ENCODE measurements around the gene MYRIP. TPM values are rescaled to one million over a fixed set of nuclear protein-coding genes. Genes with fewer than 3 reads are reported as not detected.

Gene MYRIP
- total and polyA plus RNA-seq, 4 donors: 0.98 to 11.7 (median 6.8) TPM

GRCh38 chr3:39869890-39870289 lies 60.5 kb downstream of the MYRIP start:
- no peak for DNase-seq (ENCODE audit: low spot score)
- no peak overlapping the region for H3K4me3 ChIP-seq (ENCODE audit: low read depth in 1 of 3, low read length in 3 of 3)
- no peak for TF ChIP-seq GABPA (IDR thresholded peaks at IDR 0.05 in 1 of 2, conservative IDR thresholded peaks at IDR 0.05 in 1 of 2)
- no peak for TF ChIP-seq HNF4A (conservative IDR thresholded peaks at IDR 0.05)
- no peak for TF ChIP-seq HNF4G (IDR thresholded peaks at IDR 0.05)
- TF ChIP-seq, protein P1, sequence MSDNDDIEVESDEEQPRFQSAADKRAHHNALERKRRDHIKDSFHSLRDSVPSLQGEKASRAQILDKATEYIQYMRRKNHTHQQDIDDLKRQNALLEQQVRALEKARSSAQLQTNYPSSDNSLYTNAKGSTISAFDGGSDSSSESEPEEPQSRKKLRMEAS (IDR thresholded peaks at IDR 0.05): no peak
- TF ChIP-seq JUND (IDR thresholded peaks at IDR 0.05): no peak
- no peak for TF ChIP-seq EGR1 (IDR thresholded peaks at IDR 0.05; ENCODE audit: low read depth in 2 of 2)
- TF ChIP-seq NR2F2 (IDR thresholded peaks at IDR 0.05): peak; percentile 72
- TF ChIP-seq FOXA2 (IDR thresholded peaks at IDR 0.05): no peak
- TF ChIP-seq RXRA (IDR thresholded peaks at IDR 0.05): no peak
- H3K4me1 ChIP-seq (ENCODE audit: control insufficient read depth in 4 of 4, insufficient read depth in 4 of 4, low read length in 3 of 4): no peaks in the 10 kb centered on the region
- no peaks in the 10 kb centered on the region for H3K27me3 ChIP-seq (ENCODE audit: control insufficient read depth in 4 of 4, insufficient read depth in 4 of 4, low read length in 3 of 4)
- no peaks in the 10 kb centered on the region for H3K9me3 ChIP-seq (ENCODE audit: control insufficient read depth in 4 of 4, low read length in 3 of 4)
- H3K36me3 ChIP-seq (ENCODE audit: control insufficient read depth in 4 of 4, insufficient read depth in 3 of 4, low read depth in 1 of 4, low read length in 3 of 4): no peaks in the 10 kb centered on the region
- H3K27ac ChIP-seq (ENCODE audit: low read depth in 1 of 2, low read length in 2 of 2): no peak overlapping the region
- H3K9ac ChIP-seq (ENCODE audit: low read depth in 1 of 2, low read length in 2 of 2): no peak overlapping the region
- WGBS: 83% methylated on average over 2 of the region's 2 CpGs

GRCh38 chr3:39870706-39871105 lies 61.3 kb downstream of the MYRIP start:
- 66% methylated on average over 3 of the region's 3 CpGs for WGBS
- no peak for DNase-seq (ENCODE audit: low spot score)
- no peak overlapping the region for H3K9ac ChIP-seq (ENCODE audit: low read depth in 1 of 2, low read length in 2 of 2)
- no peak for TF ChIP-seq GABPA (IDR thresholded peaks at IDR 0.05 in 1 of 2, conservative IDR thresholded peaks at IDR 0.05 in 1 of 2)
- no peak for TF ChIP-seq SP1 (IDR thresholded peaks at IDR 0.05)
- TF ChIP-seq EGR1 (IDR thresholded peaks at IDR 0.05; ENCODE audit: low read depth in 2 of 2): no peak
- TF ChIP-seq, protein P2, sequence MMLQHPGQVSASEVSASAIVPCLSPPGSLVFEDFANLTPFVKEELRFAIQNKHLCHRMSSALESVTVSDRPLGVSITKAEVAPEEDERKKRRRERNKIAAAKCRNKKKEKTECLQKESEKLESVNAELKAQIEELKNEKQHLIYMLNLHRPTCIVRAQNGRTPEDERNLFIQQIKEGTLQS (IDR thresholded peaks at IDR 0.05): no peak
- no peak for TF ChIP-seq HNF4A (conservative IDR thresholded peaks at IDR 0.05)
- no peak for TF ChIP-seq TAF1 (conservative IDR thresholded peaks at IDR 0.05)
- TF ChIP-seq, protein P3, sequence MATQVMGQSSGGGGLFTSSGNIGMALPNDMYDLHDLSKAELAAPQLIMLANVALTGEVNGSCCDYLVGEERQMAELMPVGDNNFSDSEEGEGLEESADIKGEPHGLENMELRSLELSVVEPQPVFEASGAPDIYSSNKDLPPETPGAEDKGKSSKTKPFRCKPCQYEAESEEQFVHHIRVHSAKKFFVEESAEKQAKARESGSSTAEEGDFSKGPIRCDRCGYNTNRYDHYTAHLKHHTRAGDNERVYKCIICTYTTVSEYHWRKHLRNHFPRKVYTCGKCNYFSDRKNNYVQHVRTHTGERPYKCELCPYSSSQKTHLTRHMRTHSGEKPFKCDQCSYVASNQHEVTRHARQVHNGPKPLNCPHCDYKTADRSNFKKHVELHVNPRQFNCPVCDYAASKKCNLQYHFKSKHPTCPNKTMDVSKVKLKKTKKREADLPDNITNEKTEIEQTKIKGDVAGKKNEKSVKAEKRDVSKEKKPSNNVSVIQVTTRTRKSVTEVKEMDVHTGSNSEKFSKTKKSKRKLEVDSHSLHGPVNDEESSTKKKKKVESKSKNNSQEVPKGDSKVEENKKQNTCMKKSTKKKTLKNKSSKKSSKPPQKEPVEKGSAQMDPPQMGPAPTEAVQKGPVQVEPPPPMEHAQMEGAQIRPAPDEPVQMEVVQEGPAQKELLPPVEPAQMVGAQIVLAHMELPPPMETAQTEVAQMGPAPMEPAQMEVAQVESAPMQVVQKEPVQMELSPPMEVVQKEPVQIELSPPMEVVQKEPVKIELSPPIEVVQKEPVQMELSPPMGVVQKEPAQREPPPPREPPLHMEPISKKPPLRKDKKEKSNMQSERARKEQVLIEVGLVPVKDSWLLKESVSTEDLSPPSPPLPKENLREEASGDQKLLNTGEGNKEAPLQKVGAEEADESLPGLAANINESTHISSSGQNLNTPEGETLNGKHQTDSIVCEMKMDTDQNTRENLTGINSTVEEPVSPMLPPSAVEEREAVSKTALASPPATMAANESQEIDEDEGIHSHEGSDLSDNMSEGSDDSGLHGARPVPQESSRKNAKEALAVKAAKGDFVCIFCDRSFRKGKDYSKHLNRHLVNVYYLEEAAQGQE (IDR thresholded peaks at IDR 0.05): no peak
- H3K27ac ChIP-seq (ENCODE audit: low read depth in 1 of 2, low read length in 2 of 2): no peak overlapping the region
- H3K36me3 ChIP-seq (ENCODE audit: control insufficient read depth in 4 of 4, insufficient read depth in 3 of 4, low read depth in 1 of 4, low read length in 3 of 4): no peaks in the 10 kb centered on the region
- H3K4me1 ChIP-seq (ENCODE audit: control insufficient read depth in 4 of 4, insufficient read depth in 4 of 4, low read length in 3 of 4): no peaks in the 10 kb centered on the region
- H3K4me3 ChIP-seq (ENCODE audit: low read depth in 1 of 3, low read length in 3 of 3): no peak overlapping the region
- no peaks in the 10 kb centered on the region for H3K27me3 ChIP-seq (ENCODE audit: control insufficient read depth in 4 of 4, insufficient read depth in 4 of 4, low read length in 3 of 4)
- H3K9me3 ChIP-seq (ENCODE audit: control insufficient read depth in 4 of 4, low read length in 3 of 4): no peaks in the 10 kb centered on the region

DNA sequence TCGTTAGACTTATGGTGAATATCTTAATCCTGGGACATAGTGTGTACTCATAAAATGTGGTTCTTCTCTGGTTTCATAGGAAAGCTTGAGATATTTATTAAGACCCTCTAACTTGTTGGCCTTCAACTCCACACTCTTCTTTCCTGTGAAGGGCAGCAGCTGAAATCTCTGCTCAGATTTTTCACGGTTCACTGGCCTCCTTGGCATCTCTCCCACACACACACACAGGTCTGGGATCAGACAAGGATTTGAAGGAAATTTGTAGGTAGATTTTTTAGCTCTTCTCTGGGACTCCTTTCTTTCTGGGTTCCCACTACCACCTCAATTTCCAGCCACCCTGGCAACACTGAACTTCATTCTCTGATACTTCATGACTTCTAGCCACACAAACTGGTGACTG lies 70.2 kb downstream of the MYRIP start:
- Histone ChIP-seq H3K27ac (ENCODE audit: low read depth in 1 of 2, low read length in 2 of 2) (no peak overlapping the region), H3K36me3 (ENCODE audit: control insufficient read depth in 4 of 4, insufficient read depth in 3 of 4, low read depth in 1 of 4, low read length in 3 of 4) (no peaks in the 10 kb centered on the region), H3K9me3 (ENCODE audit: control insufficient read depth in 4 of 4, low read length in 3 of 4) (no peaks in the 10 kb centered on the region), H3K9ac (ENCODE audit: low read depth in 1 of 2, low read length in 2 of 2) (no peak overlapping the region), H3K27me3 (ENCODE audit: control insufficient read depth in 4 of 4, insufficient read depth in 4 of 4, low read length in 3 of 4) (no peaks in the 10 kb centered on the region), H3K4me3 (ENCODE audit: low read depth in 1 of 3, low read length in 3 of 3) (no peak overlapping the region), H3K4me1 (ENCODE audit: control insufficient read depth in 4 of 4, insufficient read depth in 4 of 4, low read length in 3 of 4) (no peaks in the 10 kb centered on the region)
- 64% methylated on average over 2 of the region's 2 CpGs for WGBS
- no peak for DNase-seq (ENCODE audit: low spot score)
- TF ChIP-seq TAF1 (conservative IDR thresholded peaks at IDR 0.05) (no peak), GABPA (IDR thresholded peaks at IDR 0.05 in 1 of 2, conservative IDR thresholded peaks at IDR 0.05 in 1 of 2) (no peak), HNF4G (IDR thresholded peaks at IDR 0.05) (no peak), RXRA (IDR thresholded peaks at IDR 0.05) (peak in 1 of 2 donors; percentile 26)

All from liver (tissue), 9 donors.